Middle frontal gyrus (tissue), 1 donor: Measurements from ENCODE around the gene BAX.

Source experiments
- DNase-seq: peaks from one replicate; pipeline ENCODE4 v3.0.0-alpha.2; 2015; ENCODE audit warnings: low spot score; ENCODE audit errors: extremely low spot score

The BAX gene

DNA sequence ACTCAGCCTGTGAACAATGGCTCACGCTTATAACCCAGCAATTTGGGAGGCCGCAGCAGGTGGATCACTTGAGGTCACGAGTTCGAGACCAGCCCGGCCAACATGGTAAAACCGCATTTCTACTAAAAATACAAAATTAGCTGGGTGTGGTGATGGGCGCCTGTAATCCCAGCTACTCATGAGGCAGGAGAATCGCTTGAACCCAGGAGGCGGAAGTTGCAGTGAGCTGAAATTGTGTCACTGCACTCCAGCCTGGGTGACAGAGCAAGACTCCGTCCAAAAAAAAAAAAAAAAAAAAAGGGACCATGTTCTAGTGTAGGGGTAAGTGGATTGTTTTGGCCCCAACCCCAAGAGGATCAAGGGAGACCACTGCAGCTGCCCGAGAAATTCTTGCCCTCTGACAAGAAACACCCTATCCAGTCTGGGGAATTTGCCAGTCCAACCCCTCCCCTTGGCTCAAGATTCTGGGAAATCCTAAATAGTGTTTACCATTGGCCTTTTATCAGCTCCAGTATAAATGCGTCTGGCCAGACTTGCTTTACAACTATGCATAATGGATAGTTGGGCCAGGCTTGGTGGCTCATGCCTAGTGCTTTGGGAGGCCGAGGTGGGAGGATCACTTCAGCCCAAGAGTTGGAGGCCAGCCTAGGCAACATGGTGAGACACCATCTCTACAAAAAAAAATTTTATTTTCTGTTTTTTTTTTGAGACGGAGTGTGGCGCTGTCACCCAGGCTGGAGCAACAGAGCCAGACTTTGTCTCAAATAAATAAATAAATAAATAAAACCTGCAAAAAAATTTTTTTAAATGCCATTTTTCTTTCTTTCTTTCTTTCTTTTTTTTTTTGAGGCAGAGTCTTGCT is 26.3 kb upstream of the BAX start:
- no peak for DNase-seq

- peak; percentile 50 for DNase-seq
Observed at GRCh38 chr19:48933382-48933932, 21.2 kb upstream of the BAX start, which contains the start of gene DHDH. DHDH (plus strand) TSS chr19:48933699; CDS start chr19:48933722, 23 bp downstream.

- no peak for DNase-seq
Observed at GRCh38 chr19:48934837-48935236, 19.8 kb upstream of the BAX start.

- no peak for DNase-seq
Observed at GRCh38 chr19:48935864-48936263, 18.8 kb upstream of the BAX start.

GRCh38 chr19:48938256-48938655 is 16.4 kb upstream of the BAX start:
- no peak for DNase-seq

DNA sequence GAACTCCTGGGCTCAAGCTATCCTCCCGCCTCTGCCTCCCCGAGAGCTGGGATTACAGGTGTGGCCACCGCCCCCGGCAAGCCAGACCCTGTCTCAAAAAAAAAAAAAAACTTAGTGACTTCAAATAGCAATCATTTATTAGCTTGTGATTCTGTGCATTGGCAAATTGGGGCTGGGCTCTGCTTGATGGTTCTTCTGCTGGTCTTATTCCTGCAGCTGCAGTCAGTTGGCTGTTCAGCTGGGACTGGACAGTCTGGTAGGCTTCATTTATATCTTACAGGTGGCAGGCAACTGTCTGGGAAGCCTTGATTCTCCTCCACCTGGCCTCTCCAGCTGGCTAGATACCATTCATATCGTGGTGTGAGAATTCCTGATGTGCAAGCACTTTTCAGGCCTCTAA is 13.8 kb upstream of the BAX start:
- DNase-seq: no peak

DNA sequence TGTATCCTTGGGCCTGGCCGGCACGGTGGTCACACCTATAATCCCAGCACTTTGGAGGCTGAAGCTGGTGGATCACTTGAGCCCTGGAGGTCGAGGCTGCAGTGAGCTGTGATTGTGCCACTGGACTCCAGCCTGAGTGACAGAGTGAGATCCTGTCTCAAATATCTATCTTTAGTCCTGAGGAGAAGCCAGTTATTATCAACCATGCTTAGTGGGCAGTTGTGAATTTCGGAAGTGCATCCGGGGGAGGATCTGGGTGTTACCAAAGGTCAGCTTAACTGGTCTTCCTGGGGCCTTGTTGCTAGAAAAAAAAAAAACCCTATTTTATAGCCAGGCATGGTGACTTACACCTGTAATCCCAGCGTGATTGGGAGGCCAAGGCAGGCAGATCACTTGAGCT is 11.6 kb upstream of the BAX start:
- DNase-seq: no peak

DNA sequence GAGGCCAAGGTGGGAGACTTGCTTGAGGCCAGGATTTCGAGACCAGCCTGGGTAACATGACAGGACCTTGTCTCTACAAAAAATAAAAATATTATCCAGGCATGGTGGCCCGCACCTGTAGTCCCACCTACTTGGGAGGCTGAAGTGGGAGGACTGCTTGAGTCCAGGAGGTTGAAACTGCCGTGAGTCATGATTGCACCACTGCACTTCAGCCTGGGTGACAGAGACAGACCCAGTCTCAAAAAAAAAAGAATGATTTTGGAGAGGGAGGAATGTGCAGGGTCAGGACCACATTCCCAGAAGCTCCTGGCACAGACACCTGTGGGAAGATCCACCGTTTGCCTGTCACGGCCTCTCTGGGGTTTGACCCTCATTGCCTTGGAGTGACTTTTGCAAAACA is 9.3 kb upstream of the BAX start:
- DNase-seq: no peak

DNA sequence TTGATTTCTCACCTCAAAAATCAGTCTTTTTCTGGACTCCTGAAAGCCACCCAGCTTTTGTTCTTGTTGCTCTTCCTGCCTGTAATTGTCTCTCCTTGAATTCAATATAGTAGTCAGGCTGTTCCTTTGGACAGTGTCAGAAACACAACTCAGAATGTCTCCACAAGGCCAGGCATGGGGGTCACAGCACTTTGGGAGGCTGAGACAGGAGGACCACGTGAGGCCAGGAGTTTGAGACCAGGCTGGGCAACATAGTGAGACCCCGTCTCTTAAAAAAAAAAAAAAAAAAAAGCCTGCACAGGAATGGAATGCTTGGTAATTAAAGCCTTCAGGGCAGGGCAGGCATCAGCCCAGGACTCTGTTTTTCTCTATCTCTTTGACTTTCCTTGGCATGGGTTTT is 8.9 kb upstream of the BAX start:
- DNase-seq: no peak

DNA sequence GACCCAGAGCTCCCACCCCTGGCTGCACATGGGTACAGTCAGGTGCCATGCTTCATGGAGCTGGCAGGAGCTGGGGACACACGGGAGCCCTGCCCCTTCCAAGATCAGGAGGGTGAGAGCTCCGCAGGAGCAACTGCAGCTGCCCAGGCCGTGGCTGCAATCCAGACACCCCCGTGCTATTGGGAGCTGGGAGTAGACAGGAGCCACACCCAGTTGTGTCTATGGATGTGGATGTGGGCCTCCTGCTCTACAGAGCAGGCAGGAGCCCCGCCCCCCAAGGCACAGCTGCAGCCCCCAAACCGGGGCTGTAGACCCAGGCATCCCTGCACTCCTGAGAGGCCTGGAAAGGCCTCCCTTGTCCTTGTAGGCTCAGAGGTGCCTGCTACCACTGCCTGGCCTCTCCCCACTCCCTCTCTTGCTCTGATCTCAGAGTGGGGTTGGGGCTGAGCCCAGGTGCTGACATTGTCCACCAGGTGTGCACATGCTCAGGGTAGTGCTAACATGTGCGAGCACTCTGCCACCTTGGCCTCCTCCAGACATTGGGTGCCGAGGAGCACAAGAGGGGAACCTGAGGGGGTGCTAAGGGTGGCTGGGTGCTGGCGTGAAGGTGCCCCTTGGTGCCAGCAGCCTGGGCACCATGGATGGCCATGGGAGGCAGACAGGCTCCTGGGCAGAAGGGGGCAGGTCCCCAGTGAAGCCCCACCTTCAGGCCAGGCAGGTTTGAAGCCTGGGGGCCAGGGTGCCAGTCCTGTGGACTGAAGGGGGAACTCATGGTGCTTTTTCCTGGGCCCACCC is 8.0 kb upstream of the BAX start:
- no peak for DNase-seq

DNA sequence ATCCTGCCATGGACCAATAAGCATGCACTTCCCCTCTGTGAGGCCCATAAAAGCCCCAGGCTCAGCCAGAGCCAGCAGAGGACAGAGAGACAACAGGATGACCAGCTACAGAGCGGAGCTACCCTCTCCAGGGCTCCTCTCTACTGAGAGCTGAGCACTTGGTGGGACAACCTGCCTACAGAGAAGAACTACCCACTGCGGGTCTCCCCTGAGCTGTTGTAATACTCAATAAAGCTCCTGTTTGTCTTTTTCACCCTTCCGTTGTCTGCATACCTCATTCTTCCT is 7.5 kb upstream of the BAX start:
- DNase-seq: no peak

- DNase-seq: no peak
Observed at GRCh38 chr19:48950159-48950558, 4.5 kb upstream of the BAX start.

GRCh38 chr19:48950830-48951519 is 3.7 kb upstream of the BAX start:
- DNase-seq: no peak

DNA sequence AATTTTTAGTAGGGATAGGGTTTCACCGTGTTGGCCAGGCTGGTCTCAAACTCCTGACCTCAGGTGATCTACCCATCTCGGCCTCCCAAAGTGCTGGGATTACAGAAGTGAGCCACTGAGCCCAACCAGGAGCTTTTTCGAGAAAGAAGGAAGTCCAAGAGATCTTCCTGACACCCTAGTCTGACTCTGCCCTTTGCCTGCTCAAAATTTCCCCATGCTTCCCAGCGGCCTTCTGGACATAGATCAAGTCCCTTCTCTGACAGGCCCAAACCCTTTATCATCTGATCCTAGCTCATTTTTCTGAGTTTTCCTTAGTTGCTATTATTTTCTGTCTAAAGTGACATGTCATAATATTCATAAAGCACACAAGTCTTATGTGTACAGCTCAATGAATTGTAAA is 1.5 kb upstream of the BAX start:
- no peak for DNase-seq

- DNase-seq: no peak
Observed at GRCh38 chr19:48953990-48954594, 583 bp upstream of the BAX start.

DNA sequence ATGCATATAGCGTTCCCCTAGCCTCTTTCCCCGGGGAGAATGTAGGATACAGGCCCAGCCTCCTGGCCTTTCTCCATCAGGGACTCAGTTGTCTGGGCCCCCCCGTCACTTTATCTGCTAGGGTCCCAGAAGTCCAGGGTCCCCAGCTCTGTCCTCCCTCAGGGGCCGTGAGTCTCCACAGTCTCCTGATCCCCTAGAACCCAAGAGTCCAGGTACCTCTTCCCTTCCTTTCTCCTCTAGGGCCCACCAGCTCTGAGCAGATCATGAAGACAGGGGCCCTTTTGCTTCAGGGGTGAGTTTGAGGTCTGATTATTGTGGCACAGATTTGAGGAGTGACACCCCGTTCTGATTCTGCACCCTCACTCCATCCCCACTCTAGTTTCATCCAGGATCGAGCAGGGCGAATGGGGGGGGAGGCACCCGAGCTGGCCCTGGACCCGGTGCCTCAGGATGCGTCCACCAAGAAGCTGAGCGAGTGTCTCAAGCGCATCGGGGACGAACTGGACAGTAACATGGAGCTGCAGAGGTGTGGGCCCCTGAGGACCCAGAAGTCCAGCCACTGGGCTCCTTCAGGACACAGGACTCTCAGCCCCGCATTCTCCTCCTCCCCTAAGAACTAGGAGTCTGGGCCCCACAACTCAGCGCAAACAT is 758 bp downstream of the BAX start:
- DNase-seq: no peak

DNA sequence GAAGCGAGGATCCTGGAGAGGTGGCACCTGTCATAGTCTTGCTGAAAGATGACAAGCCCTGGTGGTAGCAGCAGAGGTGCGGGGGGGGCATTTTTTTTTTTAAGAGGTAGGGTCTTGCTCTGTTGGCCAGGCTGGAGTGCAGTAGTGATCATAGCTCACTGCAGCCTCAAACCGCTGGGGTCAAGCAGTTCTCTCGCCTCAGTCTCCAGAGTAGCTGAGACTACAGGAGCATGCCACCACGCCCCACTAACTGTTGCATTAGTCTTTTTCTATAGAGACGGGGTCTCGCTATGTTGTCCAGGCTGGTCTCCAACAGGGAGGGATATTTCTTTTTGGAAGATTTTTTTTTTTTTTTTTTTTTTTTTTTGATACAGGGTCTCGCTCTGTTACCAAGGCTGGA is 3.3 kb downstream of the BAX start:
- no peak for DNase-seq

DNA sequence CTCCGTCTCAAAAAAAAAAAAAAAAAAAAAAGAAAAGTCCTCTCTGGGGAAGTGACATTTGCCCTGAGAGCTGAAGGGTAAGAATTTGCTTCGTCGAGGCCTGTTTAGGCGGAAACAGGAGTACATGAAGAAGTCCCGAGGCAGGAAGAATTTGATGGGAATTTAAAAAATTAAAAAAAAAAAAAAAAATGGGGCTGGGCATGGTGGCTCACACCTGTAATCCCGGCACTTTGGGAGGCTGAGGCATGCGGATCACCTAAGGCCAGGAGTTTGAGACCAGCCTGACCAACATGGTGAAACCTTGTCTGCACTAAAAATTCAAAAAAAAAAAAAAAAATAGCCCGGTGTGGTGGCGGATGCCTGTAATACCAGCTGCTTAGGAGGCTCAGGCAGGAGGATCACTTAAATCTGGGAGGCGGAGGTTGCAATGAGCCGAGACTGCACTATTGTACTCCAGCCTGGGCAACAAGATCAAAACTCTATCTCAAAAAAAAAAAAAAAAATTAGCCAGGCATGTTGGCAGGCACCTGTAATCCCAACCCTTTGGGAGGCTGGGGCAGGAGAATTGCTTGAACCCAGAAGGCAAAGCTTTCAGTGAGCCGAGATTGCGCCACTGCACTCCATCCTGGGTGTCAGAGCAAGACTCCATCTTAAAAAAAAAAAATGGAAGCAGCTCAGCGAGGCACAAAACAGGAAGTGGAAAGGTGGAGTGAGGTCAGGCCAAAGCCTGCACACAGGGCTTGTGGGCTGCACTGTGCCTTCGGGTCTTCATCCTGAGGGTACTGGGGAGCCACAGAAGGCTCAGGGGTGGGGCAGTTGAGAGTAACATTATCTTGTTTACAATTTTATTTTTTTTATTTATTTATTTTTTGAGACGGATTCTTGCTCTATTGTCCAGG is 4.9 kb downstream of the BAX start:
- DNase-seq: no peak

- no peak for DNase-seq
Observed at GRCh38 chr19:48961051-48961649, 6.5 kb downstream of the BAX start.

GRCh38 chr19:48961673-48962028 is 7.0 kb downstream of the BAX start:
- no peak for DNase-seq
